HG03469 (cell line): ENCODE data around the gene OBSCN.
"Not testable (repeated sequence)": the region's sequence is repeated elsewhere in the genome, so short reads cannot be mapped to it uniquely, and the experiment has no call there.

ENCODE experiments used
- ATAC-seq: cut with Tn5 transposase; IDR thresholded peaks from one replicate; pipeline ENCODE4 v1.9.1; 2021; ENCODE audit warnings: mild to moderate bottlenecking, moderate library complexity, moderate number of reproducible peaks; ENCODE audit not compliant: unreplicated experiment

The OBSCN gene

DNA sequence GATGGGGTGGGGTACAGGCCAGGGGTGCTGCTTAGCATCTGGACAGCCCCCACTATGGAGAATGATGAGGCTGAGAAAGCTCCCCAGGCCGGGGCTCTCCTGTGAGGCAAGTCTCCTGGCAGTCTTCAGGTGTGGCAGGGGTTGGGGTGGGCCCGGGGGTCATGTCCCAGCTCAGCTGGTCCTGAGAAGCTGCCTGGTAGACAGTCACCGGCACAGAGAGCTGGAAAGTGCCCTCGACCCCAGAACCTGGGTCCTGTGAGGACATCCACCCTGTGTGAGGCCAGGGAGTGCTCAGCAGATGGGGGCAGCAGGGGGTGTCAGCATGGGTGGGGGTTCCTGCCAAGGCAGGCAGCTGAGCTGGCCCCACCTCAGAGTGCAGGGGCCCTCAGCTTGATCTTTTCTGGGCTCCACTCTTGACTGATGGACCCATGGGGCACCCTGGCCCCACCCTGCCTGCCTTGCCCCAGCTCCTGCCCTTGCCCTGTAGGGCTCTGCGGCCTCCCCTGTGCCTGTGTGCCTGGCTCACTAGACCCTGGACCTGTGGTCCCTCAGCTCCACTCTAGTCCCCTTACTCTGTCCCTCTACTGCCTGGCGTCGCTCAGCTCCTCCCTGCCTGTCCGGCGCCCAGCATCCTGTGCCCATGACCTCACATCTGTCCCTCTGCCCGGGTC is 36.5 kb upstream of the OBSCN start:
- no peak for ATAC-seq

GRCh38 chr1:228172591-228173527 is 35.0 kb upstream of the OBSCN start:
- ATAC-seq: no peak

GRCh38 chr1:228173528-228174481 is 34.0 kb upstream of the OBSCN start:
- ATAC-seq: not testable (repeated sequence)

DNA sequence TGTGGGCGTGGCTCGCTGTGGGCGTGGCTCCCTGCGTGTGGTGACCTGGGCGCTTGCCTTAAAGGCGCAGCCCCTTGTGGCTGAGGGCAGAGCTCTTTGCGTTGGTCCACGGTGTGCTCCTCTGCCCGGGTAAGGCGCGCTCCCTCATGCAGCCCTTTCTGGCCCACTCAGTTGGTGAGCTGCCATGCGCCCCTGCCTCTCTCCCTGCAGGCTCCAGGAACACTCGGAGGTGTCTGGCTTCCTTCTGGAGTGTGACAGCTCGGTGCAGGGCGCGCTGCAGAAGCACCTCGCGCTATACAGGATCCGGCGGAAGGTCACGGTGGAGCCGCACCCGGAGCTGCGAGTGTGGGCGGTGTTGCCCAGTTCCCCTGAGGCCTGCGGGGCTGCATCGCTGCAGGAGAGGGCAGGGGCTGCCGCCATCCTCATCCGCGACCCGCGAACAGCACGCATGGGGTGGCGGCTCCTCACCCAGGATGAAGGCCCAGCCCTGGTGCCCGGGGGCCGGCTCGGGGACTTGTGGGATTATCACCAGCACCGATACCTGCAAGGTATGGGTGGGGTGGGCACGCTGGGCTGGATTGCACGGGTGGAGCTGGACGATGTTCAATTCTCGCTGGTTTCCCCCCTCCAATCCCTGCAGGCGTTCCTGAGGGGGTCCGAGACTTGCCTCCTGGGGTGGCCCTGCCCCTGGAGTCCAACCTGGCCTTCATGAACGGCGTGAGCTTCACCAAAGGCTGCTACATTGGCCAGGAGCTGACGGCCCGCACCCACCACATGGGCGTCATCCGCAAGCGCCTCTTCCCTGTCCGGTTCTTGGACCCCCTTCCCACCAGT is 33.1 kb upstream of the OBSCN start:
- no peak for ATAC-seq

- no peak for ATAC-seq
These were observed 32.4 kb upstream of the OBSCN start for GRCh38 chr1:228175316-228176023.

DNA sequence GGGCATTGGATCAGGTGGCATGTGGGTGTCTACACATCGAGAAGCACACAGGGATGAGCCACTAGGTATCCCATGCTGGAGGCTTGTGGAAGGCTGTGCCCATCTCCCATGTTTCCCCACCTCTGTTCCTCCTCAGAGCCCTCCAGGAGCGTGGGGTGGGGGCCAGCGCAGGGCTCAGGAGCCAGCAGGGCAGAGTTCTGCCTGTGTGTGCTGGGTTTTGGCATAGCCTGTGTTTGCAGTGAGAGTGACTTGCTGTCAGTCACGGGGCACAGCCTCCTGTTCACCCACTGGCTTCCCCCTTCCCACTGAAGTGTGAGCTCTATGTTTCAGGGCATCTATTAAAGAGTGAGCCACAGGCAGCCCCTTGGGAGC is 31.8 kb upstream of the OBSCN start:
- no peak for ATAC-seq

- no peak for ATAC-seq
These were observed 31.2 kb upstream of the OBSCN start for GRCh38 chr1:228176461-228177182.

DNA sequence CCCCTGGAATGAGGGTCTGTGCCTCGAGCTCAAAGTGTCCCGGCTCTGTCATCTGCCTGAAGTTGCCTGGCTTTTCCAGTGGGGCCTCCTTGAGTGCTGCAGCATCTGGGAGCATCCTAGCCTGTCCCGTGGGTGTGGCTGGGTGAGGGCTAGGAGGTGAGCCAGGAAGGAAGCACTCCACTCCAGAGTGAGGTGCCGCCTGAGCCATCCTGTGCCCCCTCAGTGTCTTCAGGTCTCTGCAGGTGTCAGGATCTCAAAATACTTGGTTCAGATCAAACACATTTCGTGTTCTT is 30.7 kb upstream of the OBSCN start:
- ATAC-seq: no peak

- no peak for ATAC-seq
These were observed 29.8 kb upstream of the OBSCN start for GRCh38 chr1:228177721-228178710.

DNA sequence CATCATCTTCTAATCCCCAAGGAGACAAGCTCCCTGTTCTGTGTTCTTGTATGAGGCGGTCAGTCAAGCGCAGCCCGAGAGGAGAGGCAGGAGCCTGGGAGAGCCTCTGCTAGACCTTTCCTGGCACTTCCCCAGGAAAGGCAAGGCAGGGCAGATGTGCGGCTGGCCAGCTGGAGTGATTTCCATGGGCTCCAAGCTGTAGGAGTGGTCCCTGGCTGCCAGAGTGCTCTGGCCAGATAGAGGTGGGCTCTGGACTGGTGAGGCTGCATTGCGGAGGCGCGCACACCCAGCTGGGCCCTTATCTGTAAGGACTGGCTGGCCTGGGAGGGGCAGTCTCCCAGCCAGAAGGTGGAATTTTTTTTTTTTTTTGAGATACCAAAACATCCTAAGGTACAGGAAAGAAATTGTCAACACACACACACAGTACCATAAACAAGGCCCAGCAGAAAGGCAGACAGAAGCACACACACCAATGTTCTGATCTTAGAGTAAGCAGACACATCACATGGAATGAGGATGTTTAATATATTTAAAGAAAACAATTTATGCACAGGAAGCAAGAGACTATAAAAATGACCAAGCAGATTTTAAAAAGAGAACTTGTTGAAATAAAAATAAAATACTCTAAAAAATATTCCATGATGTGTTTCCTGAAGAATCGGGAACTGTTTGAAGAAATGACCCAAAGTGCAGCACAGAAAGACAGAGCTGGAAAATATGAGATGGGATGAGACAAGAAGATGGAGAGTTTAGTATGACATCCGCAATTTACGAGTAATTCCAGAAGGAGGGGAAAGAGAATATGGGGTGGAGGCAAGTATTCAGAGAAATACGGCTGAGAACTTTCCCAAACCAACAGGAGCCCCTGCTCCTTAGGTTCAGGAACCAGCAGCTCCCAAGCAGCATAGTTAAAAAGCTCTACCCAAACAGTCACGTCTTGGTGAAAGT is 28.8 kb upstream of the OBSCN start:
- ATAC-seq: no peak

- ATAC-seq: no peak
These were observed 27.4 kb upstream of the OBSCN start for GRCh38 chr1:228180271-228180958.

DNA sequence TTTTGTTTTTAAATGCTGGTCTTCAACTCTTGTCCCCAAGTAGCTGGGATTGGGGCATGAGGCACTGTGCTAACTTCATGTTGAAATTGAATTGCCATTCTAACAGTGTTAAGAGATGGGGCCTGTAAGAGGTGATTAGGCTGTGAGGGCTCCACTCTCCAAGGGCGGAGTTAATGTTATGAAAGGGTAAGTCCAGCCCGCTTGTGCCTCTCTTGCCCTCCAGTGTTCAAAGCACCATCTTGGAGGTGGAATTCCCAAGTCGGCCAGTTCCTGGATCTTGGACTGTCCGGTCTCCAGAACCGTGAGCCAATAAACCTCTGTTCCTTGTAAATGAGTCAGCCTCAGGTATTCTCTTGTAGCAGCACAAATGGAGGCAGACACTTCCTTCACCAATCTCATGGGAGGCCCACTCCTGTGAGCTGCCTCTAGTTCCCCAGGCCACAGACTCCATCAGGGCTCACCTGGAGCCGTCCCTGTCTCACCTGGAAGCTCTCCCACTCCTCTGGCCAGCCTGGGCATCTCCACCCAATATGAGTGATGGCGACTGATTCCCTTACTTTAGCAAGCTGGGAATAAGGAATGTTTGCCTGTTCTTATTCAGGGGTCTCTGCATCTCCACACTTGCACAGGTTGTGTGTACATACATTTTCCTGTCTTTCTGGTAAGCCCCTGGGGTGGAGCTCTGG is 26.7 kb upstream of the OBSCN start:
- no peak for ATAC-seq

GRCh38 chr1:228181645-228182034 is 26.2 kb upstream of the OBSCN start:
- ATAC-seq: no peak

- ATAC-seq: no peak
These were observed 25.4 kb upstream of the OBSCN start for GRCh38 chr1:228182296-228183030.

DNA sequence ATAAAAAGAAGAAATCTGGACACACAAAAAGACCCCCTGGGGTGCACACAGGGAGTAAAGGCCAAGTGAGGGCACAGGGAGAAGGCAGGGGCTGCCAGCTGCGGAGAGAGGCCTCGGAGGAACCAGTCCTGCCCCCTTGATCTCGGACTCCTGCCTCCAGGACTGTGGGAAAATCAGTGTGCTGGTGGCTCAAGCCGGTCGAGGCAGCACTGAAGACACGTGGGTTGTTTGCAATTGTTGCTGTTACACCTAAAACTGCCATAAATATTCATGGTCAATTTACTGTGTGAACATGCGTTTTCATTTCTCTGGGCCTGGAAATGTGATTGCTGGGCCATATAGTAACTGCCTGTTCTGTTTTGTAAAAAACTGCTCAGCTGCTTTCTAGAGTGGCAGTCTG is 23.7 kb upstream of the OBSCN start:
- no peak for ATAC-seq
